ENCODE data around the gene TRPC1. TPM values are rescaled to one million over a fixed set of nuclear protein-coding genes. Genes with fewer than 3 reads are reported as not detected.
A peak's percentile ranks its signal among the peaks of the same experiment; 100 is the strongest.

Gene TRPC1
- total RNA-seq, 3 donors from 2014 or later = 0.87 to 11.4 (median 2.0) TPM

GRCh38 chr3:142844339-142844977 lies 120.6 kb downstream of the TRPC1 start:
- no peaks in the 10 kb centered on the region for H3K4me1 ChIP-seq (ENCODE audit: low read depth)
- H3K36me3 ChIP-seq (ENCODE audit: low read depth) = no peaks in the 10 kb centered on the region
- no peak for TF ChIP-seq CTCF (IDR thresholded peaks at IDR 0.05)
- ATAC-seq (peak; percentile 56), DNase-seq (peak in 1 of 3 donors; percentile 23)
- no peak overlapping the region for H3K4me3 ChIP-seq
- intact Hi-C loops (cut with DNase I, micrococcal nuclease) = no loop called here
- no peaks in the 10 kb centered on the region for H3K9me3 ChIP-seq

GRCh38 chr3:142846779-142847577 lies 123.1 kb downstream of the TRPC1 start:
- no peaks in the 10 kb centered on the region for H3K4me1 ChIP-seq (ENCODE audit: low read depth)
- no peak for TF ChIP-seq CTCF (IDR thresholded peaks at IDR 0.05)
- DNase-seq = no peak
- H3K4me3 ChIP-seq = no peak overlapping the region
- H3K36me3 ChIP-seq (ENCODE audit: low read depth) = no peaks in the 10 kb centered on the region
- ATAC-seq = no peak
- H3K9me3 ChIP-seq = no peaks in the 10 kb centered on the region
- intact Hi-C loops (cut with DNase I, micrococcal nuclease) = no loop called here

GRCh38 chr3:142849148-142849547 lies 125.3 kb downstream of the TRPC1 start:
- H3K4me1 ChIP-seq (ENCODE audit: low read depth) = no peaks in the 10 kb centered on the region
- no peak overlapping the region for H3K4me3 ChIP-seq
- H3K9me3 ChIP-seq = no peaks in the 10 kb centered on the region
- no peak for TF ChIP-seq CTCF (IDR thresholded peaks at IDR 0.05)
- intact Hi-C loops (cut with DNase I, micrococcal nuclease) = no loop called here
- DNase-seq (no peak), ATAC-seq (no peak)
- no peaks in the 10 kb centered on the region for H3K36me3 ChIP-seq (ENCODE audit: low read depth)

- DNase-seq = no peak
- ATAC-seq = peak; percentile 28
- intact Hi-C loops (cut with DNase I, micrococcal nuclease) = no loop called here
These were observed 126.7 kb downstream of the TRPC1 start for GRCh38 chr3:142850395-142851023.

GRCh38 chr3:142852009-142852408 lies 128.2 kb downstream of the TRPC1 start:
- intact Hi-C loops (cut with DNase I, micrococcal nuclease) = no loop called here
- H3K4me3 ChIP-seq = no peak overlapping the region
- no peak for DNase-seq
- TF ChIP-seq CTCF (IDR thresholded peaks at IDR 0.05) = no peak
- ATAC-seq = no peak
- no peaks in the 10 kb centered on the region for H3K9me3 ChIP-seq
- H3K4me1 ChIP-seq (ENCODE audit: low read depth) = no peaks in the 10 kb centered on the region
- no peaks in the 10 kb centered on the region for H3K36me3 ChIP-seq (ENCODE audit: low read depth)

More at GRCh38 chr3:142850395-142851023, 126.7 kb downstream of the TRPC1 start:
- Histone ChIP-seq H3K4me1 (ENCODE audit: low read depth) (no peaks in the 10 kb centered on the region), H3K9me3 (no peaks in the 10 kb centered on the region), H3K36me3 (ENCODE audit: low read depth) (no peaks in the 10 kb centered on the region), H3K4me3 (no peak overlapping the region)
- TF ChIP-seq CTCF (IDR thresholded peaks at IDR 0.05) = no peak

All from mucosa of descending colon (tissue), 3 donors.